Nephron (organoid): ENCODE measurements around the gene MLKL.
"Not testable (repeated sequence)": the region's sequence is repeated elsewhere in the genome, so short reads cannot be mapped to it uniquely, and the experiment has no call there.

Experiments used
- H3K27ac Mint-ChIP-seq, 3 experiments: 2 replicates each; pipeline ENCODE4 v1.8.0; 2020; ENCODE audit warnings: mixed read lengths in 3 of 3, mild to moderate bottlenecking in 2 of 3, moderate library complexity in 1 of 3
- H3K27me3 Mint-ChIP-seq: 2 replicates; pipeline ENCODE4 v1.8.0; 2021; ENCODE audit warnings: low read depth, mild to moderate bottlenecking, moderate library complexity, mixed read lengths
- H3K36me3 Mint-ChIP-seq: 2 replicates; pipeline ENCODE4 v1.8.0; 2020; ENCODE audit warnings: low read depth, mixed read lengths
- H3K4me1 Mint-ChIP-seq: 2 replicates; pipeline ENCODE4 v1.8.0; 2020; ENCODE audit warnings: mixed read lengths
- H3K4me3 Mint-ChIP-seq, 3 experiments: 2 replicates each; pipeline ENCODE4 v1.8.0; 2020; ENCODE audit warnings: mild to moderate bottlenecking in 3 of 3, mixed read lengths in 3 of 3, moderate library complexity in 2 of 3
- H3K9me3 Mint-ChIP-seq: 2 replicates; pipeline ENCODE4 v1.8.0; 2020; ENCODE audit warnings: mixed read lengths
- CTCF ChIP-seq, 3 experiments: fragments of 200-600 bp; sonication (generic); IDR thresholded peaks; one replicate each; pipeline ENCODE4 v1.5.0; 2021; ENCODE audit warnings: antibody characterized with exemption in 3 of 3; ENCODE audit not compliant: unreplicated experiment in 3 of 3

MLKL gene

GRCh38 chr16:74677868-74678267 lies 22.8 kb downstream of the MLKL start:
- no peak for TF ChIP-seq CTCF (IDR thresholded peaks at IDR 0.05; ENCODE audit: unreplicated experiment in 3 of 3)
- Mint-ChIP-seq H3K4me3 (no peak overlapping the region), H3K9me3 (peaks cover 2% of the 10 kb centered on the region), H3K27me3 (peaks cover 4% of the 10 kb centered on the region), H3K36me3 (no peaks in the 10 kb centered on the region), H3K27ac (no peak overlapping the region), H3K4me1 (no peaks in the 10 kb centered on the region)

- peaks cover 13% of the 10 kb centered on the region for H3K9me3 Mint-ChIP-seq
- no peak overlapping the region for H3K27ac Mint-ChIP-seq
- H3K27me3 Mint-ChIP-seq: peaks cover 4% of the 10 kb centered on the region
- H3K4me1 Mint-ChIP-seq: no peaks in the 10 kb centered on the region
- no peaks in the 10 kb centered on the region for H3K36me3 Mint-ChIP-seq
- H3K4me3 Mint-ChIP-seq: no peak overlapping the region
- TF ChIP-seq CTCF (IDR thresholded peaks at IDR 0.05; ENCODE audit: unreplicated experiment in 3 of 3): no peak
These were observed 26.8 kb downstream of the MLKL start for GRCh38 chr16:74673876-74674275.

GRCh38 chr16:74668877-74669276 lies 31.8 kb downstream of the MLKL start:
- H3K27me3 Mint-ChIP-seq, H3K27ac Mint-ChIP-seq: not testable (repeated sequence)
- peaks cover 24% of the 10 kb centered on the region for H3K36me3 Mint-ChIP-seq
- H3K4me3 Mint-ChIP-seq: peak overlapping the region in 1 of 3 experiments; percentile 63
- peaks cover 11% of the 10 kb centered on the region for H3K4me1 Mint-ChIP-seq
- H3K9me3 Mint-ChIP-seq: peaks cover 27% of the 10 kb centered on the region

GRCh38 chr16:74667255-74667700 lies 33.4 kb downstream of the MLKL start:
- TF ChIP-seq CTCF (IDR thresholded peaks at IDR 0.05; ENCODE audit: unreplicated experiment in 3 of 3): no peak
- peaks cover 39% of the 10 kb centered on the region for H3K36me3 Mint-ChIP-seq
- H3K9me3 Mint-ChIP-seq: peaks cover 25% of the 10 kb centered on the region
- H3K4me3 Mint-ChIP-seq: peak overlapping the region; percentile 93 to 96 (median 94)
- no peaks in the 10 kb centered on the region for H3K27me3 Mint-ChIP-seq
- peak overlapping the region; percentile 81 to 91 (median 90) for H3K27ac Mint-ChIP-seq
- H3K4me1 Mint-ChIP-seq: peaks cover 15% of the 10 kb centered on the region

GRCh38 chr16:74666425-74667254 lies 34.0 kb downstream of the MLKL start, which contains the start of gene RFWD3:
RFWD3 (minus strand) TSS chr16:74666877; CDS start chr16:74661449, 5,428 bp downstream.
- H3K9me3 Mint-ChIP-seq: peaks cover 22% of the 10 kb centered on the region
- H3K36me3 Mint-ChIP-seq: peaks cover 45% of the 10 kb centered on the region
- no peak for TF ChIP-seq CTCF (IDR thresholded peaks at IDR 0.05; ENCODE audit: unreplicated experiment in 3 of 3)
- peaks cover 17% of the 10 kb centered on the region for H3K4me1 Mint-ChIP-seq
- no peaks in the 10 kb centered on the region for H3K27me3 Mint-ChIP-seq
- peak within 1 kb of the TSS; percentile 81 to 91 (median 90) for H3K27ac Mint-ChIP-seq
- H3K4me3 Mint-ChIP-seq: peak within 1 kb of the TSS; percentile 93 to 96 (median 94)

- Mint-ChIP-seq H3K9me3 (peaks cover 20% of the 10 kb centered on the region), H3K4me3 (peak overlapping the region; percentile 93 to 96 (median 94)), H3K27ac (peak overlapping the region in 1 of 3 experiments; percentile 34), H3K4me1 (peaks cover 17% of the 10 kb centered on the region), H3K27me3 (no peaks in the 10 kb centered on the region), H3K36me3 (peaks cover 48% of the 10 kb centered on the region)
- no peak for TF ChIP-seq CTCF (IDR thresholded peaks at IDR 0.05; ENCODE audit: unreplicated experiment in 3 of 3)
These were observed 34.6 kb downstream of the MLKL start for GRCh38 chr16:74666010-74666421.
